A549 (cell line): Measurements from ENCODE around the gene GRIN2D.

Source experiments
- CEBPB ChIP-seq, 2 experiments: fragments of >200 bp in 1 of 2; sonication (Bioruptor Twin) in 1 of 2; formaldehyde crosslinking in 1 of 2; IDR thresholded peaks; 2 replicates each; pipeline ENCODE4 v1.6.1; 2012 to 2016
- CTCF ChIP-seq: fragments of >200 bp; sonication (Bioruptor Twin); formaldehyde crosslinking; IDR thresholded peaks from 3 replicates; pipeline ENCODE4 v1.5.1; 2016
- EHMT2 ChIP-seq: fragments of 200-600 bp; sonication (generic); IDR thresholded peaks from 2 replicates; pipeline ENCODE4 v1.6.1; 2016; ENCODE audit warnings: antibody characterized with exemption, low read depth, mild to moderate bottlenecking, moderate library complexity
- FOSL2 ChIP-seq, 2 experiments: fragments of 450-650 bp in 1 of 2; fragments of >200 bp in 1 of 2; sonication (Bioruptor Twin) in 1 of 2; formaldehyde crosslinking; IDR thresholded peaks; 2 replicates each; pipeline versions ENCODE4 v1.5.0 to v1.6.1; 2016 to 2020; ENCODE audit warnings: mild to moderate bottlenecking in 1 of 2, moderate library complexity in 1 of 2
- HES2 ChIP-seq: fragments of >200 bp; sonication (Bioruptor Twin); formaldehyde crosslinking; IDR thresholded peaks from 2 replicates; pipeline ENCODE4 v1.6.1; 2016
- HOXA7 ChIP-seq: fragments of 250-450 bp; sonication (Bioruptor Pico); IDR thresholded peaks from 2 replicates; pipeline ENCODE4 v1.5.0; 2020; ENCODE audit warnings: mild to moderate bottlenecking, moderate library complexity
- MAX ChIP-seq: IDR thresholded peaks from 2 replicates; pipeline ENCODE4 v1.6.1; 2012
- MYC ChIP-seq: IDR thresholded peaks from 2 replicates; pipeline ENCODE4 v1.6.1; 2012; ENCODE audit warnings: mild to moderate bottlenecking, inconsistent platforms, low read length, improper control_type of control experiment, borderline replicate concordance
- PHF8 ChIP-seq: fragments of 200-600 bp; sonication (generic); IDR thresholded peaks from 2 replicates; pipeline ENCODE4 v1.6.1; 2016; ENCODE audit warnings: low read depth, mild to moderate bottlenecking, antibody characterized with exemption, moderate library complexity, borderline replicate concordance
- POLR2A ChIP-seq: IDR thresholded peaks from 2 replicates; pipeline ENCODE4 v1.6.1; 2012; ENCODE audit warnings: mild to moderate bottlenecking, low read length
- REST ChIP-seq: fragments of 200-600 bp; sonication (generic); IDR thresholded peaks from 2 replicates; pipeline ENCODE4 v1.6.1; 2016; ENCODE audit warnings: antibody characterized with exemption, mild to moderate bottlenecking, moderate library complexity
- SMC3 ChIP-seq: fragments of >200 bp; sonication (Bioruptor Twin); formaldehyde crosslinking; IDR thresholded peaks from 3 replicates; pipeline ENCODE4 v1.6.1; 2018; ENCODE audit warnings: inconsistent platforms
- SREBF2 ChIP-seq: fragments of 450-650 bp; IDR thresholded peaks from 2 replicates; pipeline ENCODE4 v1.6.1; 2014; ENCODE audit warnings: mild to moderate bottlenecking, moderate library complexity

GRCh38 chr19:48363500-48363809 lies 30.0 kb upstream of the GRIN2D start:
- no peak for TF ChIP-seq FOSL2 (IDR thresholded peaks at IDR 0.05)
- TF ChIP-seq FOSL2 (CRISPR knock-in tag; IDR thresholded peaks at IDR 0.05): no peak
- TF ChIP-seq MAX: no peak
- TF ChIP-seq SMC3: no peak
- TF ChIP-seq CTCF: no peak
- TF ChIP-seq CEBPB (IDR thresholded peaks at IDR 0.05): no peak
- TF ChIP-seq SREBF2: 0 out of 2 replicates have a peak, but pooled peaks have one; percentile 8
- no peak for TF ChIP-seq HES2
- TF ChIP-seq EHMT2: no peak
- TF ChIP-seq REST: no peak; the same call in 1 of the 2 replicates
- no peak for TF ChIP-seq HOXA7 (CRISPR knock-in tag)
- no peak for TF ChIP-seq MYC
- no peak for TF ChIP-seq POLR2A
- no peak; the same call in 1 of the 2 replicates for TF ChIP-seq PHF8
